GM18526 (cell line): ENCODE measurements around the gene TPPP3.

ENCODE experiments used
- POLR2A ChIP-seq: IDR thresholded peaks from 3 replicates; pipeline ENCODE4 v1.6.1; 2011; ENCODE audit not compliant: insufficient read length; ENCODE audit errors: extremely low read depth

The TPPP3 gene

DNA sequence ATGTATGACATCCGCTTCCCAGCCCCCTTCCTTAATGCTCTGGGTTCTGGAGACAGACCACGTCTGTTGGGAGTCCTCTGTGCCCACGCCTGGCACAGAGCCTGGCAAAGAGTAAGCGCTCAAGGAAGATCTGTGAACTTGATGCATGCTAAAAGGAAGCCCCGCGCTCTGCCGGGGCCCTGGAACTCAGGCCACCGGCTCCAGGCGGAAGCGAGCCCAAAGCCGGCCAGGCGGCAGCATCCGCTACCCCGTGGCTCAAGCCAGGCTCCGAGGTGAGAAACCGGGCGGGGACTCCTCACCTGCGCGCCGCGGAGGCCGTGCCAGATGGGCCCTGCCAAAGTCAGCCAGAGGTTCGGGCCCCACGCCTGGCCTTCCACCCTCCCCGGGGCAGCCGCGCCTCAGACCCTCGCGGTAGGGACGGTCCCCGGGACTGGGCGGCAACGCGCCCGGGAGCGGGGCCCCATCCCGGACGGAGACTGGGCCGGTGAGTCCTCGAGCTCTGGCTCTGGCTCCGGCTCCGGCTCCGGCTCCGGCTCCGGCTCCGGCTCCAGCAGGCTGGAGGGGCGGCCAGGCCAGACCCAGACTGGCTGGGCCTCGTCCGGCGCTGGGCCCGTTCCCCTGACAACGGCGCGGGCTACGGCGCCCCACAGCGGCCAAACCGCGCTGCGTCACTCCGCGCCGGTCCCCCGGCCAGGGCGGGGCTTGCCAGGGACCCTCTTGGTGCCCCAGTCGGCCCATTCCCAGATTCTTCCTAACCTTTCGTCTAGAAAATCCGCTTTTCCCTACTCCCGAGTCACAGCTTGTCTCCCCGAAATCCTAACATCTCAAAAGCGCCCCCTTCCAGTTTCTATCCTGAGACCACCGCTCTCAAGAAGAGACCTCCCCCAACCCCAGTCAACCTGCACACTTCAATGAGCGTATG is 22.8 kb upstream of the TPPP3 start, which contains the start of gene ZDHHC1:
TSS of gene ZDHHC1 (minus strand) at position 606 of the 922 bp plus-strand sequence. CDS start 8,702 bp downstream, outside the sequence.
- TF ChIP-seq POLR2A = no peak

DNA sequence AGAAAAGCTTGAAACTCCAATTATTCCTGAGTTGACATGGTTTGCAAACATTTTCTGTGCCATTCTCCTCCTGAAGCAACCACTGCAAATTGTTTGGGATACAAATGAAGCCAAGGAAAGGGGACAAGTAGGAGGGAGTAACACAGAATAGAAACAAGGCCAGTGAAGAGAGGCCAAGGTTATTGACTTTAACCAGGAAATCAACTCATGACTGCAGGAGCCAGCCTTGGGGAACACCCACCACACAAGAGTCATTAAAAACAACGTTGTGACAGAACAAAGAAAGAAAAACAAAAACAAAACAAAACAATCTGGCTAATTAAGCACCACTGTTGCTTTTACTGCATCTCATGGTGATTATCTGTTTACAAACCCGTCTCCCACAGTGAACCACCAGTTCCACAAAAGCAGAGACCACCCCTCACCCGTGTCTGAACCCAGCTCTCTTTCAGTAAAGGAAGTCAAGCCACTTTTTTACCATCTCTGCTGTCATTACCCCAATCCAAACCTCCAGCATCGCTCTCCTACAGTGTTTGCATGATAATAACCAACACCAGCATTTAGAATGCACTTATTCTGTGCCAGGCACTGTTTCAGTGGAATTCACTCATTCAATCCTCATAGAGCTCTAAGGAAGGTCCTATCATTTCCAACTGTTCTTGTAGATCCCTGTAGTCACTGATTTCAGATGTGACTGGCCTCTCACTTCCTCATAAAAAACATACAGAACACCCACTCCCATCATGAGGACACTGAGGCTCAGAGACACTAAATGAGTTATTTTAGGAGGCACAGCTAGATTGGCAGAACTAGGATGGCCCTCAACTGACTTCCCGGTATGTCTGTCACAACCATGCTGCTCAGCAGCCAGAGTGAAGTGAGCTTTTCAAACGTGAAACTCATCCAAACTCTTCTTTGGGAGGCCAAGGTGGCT is 20.9 kb upstream of the TPPP3 start:
- TF ChIP-seq POLR2A = no peak

DNA sequence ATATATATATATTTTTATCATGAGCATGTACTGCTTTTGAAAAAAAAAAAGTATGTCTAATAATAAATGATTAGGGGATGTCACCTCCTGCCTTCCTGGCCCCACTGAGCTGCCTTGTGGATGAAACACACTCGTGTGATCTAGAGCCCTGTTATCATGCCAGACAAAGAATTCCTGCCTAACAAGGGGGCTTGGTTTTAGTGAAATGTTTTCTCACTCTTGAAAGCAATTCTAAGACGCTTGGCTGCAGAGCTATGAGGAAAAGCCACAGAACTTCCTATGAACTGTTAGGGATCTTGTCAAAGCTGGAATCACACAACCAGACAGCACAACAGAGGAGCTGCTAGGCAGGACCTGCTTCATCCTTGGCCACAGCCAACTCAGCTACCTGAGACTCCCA is 19.0 kb upstream of the TPPP3 start:
- TF ChIP-seq POLR2A = no peak

DNA sequence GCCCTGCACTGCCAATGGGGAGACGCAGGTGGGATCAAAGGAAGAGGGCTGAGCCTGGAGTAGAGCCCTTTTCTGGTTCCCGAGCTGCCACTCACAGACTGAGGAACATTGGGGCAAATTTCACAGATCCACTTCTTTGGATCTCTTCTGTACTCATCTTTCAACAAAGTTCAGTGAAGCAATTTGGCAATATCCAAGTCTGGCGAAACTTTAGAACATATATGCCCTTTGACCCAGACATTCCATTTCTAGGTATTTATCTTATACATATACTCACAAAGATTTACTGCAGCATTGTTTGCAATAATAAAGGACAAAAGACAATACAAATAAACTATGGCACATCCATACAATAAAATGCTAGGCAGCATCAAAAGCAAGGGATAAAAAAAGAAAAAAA is 18.0 kb upstream of the TPPP3 start:
- TF ChIP-seq POLR2A = no peak

DNA sequence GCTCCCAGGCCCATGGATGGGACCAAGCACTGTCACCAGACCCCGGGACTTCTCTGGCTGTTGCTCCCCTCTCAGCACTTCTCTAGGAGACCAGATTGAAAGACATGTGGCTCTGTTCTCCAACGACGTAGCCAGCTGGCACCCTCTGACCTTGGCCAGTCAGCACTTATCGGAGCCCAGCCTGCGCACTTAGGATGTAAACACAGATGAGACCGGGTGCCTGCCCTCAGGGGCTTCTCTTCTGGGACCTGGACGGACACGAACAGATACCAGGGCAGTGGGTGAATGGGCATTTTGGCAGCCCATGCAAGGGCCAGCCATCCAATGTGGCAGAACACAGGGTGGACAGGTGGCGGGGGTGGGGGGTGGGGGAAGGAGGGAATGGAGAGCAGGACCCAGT is 16.3 kb upstream of the TPPP3 start:
- no peak for TF ChIP-seq POLR2A

DNA sequence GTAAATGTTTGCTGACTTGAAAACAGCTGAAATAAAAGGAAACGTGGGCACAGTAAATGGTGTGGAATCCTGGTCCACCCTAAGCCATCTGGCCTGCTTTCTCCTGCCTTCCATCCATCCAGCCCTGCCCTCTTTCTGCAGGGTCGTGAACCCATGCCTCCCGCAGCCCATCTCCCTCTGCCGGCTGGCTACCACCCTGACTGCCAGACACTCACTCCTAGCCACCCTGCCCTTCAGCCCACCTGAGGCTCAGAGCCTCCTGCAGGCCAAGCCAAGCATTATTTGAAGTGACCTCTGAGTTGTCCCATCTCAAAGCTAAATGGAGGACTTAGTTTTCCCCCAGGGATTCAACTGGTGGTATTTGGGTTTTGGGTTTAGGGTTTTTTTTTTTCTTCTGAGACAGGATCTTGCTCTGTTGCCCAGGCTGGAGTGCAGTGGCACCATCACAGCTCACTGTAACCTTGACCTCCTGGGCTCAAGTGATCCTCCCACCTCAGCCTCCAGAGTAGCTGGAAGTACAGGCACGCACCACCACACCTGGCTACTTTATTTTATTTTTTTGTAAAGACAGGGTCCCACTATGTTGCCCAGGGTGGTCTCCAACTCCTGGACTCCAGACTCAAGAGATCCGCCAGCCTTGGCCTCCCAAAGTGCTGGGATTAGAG is 14.6 kb upstream of the TPPP3 start:
- TF ChIP-seq POLR2A = no peak

DNA sequence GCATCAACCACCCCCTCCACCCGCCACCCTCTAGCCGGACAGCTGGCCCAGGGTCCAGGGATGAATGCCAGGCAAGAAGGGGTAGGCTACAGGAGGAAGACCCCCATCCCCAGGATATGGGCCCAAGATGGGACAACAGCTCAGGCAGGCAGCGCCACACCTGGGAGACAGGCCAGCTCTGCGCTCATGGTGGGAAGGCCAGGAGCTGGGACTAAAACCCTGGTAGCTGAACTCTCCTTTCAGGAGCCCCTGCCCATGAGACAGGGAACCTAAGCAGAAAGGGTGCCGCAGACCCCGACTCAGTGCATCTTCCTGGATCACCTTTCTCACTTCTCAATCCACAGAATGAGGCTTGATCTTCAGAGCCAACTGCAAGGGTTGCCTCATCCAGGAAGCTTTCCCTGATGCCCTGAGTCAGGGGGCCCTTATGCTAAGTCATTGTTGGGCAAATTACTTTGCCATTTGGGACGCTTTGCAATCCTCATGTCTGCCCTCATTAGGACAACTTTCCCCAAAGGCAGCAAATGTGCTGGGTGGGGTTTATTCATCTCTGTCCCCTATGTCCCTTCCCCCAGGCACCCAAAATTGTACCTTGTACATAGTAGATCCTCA is 14.0 kb upstream of the TPPP3 start:
- no peak for TF ChIP-seq POLR2A

DNA sequence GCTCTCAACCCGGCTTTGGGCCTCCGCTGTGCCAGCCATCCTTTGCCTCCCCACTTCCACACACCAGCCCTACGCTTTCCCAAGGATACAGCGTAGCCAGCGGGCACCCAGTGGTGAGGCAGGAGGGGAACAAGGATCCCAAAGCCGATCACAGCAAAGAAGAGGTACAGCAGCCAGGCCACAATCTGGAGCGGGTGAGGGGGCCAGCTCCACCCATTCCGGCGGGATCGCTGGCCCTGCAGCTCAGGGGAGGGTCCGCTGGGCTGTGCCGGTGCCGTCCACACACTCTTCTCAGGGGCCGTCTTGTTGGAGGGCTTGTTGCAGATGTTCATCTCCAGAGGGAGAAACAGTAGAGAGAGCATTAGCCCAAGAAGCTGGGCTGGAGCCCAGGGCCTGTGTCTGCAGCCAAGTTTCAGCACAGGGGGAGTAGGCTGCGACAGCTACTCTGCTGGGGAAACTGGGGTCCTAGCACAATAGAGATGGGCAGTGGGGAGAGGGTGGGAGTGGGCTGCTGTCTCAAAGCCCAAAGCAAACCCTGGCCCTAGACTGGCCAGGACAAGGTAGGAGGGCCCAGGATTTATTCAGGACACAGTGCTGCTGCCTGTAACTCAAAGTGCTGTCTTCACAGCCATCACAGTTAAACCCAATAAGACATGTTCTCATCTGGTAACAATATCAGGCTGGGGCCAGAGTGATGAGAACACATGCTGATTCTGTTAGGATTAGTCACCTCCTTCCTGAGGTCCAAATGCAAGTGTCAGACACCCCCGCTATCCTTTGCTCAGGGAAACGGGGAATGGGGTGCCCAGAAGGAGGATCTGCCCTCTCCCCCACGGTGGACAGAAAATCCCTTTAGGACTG is 13.0 kb upstream of the TPPP3 start:
- TF ChIP-seq POLR2A = no peak

DNA sequence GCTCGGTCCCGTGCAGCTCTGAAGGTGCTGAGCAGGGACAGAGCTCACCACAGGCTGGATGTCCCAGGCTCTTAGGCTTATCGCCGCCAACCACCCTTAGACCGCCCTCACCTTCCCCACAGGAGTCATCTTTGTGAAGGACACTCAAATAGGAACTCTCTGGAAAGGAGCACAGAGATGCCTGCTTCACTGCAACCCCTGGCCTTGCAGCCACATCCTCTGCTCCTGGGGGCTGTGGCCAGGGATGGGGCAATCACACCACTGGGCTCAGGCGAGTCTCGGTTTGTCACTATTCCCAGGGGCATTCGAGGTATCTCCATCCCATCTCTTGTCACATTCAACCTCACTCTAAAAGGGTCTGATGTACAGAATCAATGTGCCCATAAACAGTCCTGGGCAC is 12.0 kb upstream of the TPPP3 start:
- no peak for TF ChIP-seq POLR2A

DNA sequence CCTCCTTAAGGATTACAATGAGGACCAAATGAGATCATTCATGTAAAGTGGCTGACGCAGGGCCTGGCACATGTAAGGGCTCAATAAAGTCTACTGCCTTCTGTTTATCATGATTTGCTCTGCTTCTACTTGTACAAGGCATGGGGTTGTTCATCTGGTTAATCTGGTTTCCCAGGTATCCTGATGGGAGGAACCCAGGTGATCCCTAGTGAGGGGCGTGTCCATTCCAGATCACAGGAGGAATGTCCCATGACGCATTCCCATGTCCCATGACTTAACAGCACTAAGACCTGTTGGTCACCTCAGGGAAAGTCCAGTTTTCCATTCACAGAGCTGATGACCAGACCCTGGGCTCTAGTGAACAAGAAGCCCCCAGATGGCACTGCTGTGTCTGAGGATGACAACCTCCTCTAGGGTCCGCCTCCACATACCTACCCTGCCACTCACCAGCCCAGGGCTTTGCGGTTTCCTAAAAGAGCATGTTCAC is 11.5 kb upstream of the TPPP3 start:
- TF ChIP-seq POLR2A = no peak

DNA sequence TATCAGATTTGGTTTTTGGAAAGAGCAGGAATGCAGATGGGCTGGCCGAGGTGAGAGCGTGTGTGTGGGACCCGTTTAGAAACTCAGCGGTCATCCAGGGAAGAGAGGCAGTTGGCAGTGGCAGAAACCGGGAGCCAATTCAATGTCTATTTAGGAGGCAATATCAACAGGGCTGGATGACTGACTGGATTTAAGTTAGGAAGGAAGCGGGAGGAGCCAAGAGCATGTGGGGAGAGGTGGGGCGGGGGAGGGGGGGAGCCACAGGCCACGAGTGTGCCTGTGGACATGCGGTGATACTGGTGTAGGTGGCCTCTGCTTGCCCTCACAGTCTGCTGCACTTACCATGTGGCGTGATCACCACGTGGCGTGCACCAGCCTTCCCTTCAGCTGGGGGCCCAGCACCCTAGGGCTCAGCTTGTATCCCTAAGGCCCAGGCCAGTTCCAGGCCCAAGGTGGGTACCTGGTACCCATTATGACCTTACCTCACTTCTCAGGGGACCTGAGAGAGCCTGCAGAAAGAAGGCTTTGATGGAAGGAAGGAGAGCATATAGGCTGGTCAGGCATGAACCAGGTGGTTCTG is 10.8 kb upstream of the TPPP3 start:
- no peak for TF ChIP-seq POLR2A

DNA sequence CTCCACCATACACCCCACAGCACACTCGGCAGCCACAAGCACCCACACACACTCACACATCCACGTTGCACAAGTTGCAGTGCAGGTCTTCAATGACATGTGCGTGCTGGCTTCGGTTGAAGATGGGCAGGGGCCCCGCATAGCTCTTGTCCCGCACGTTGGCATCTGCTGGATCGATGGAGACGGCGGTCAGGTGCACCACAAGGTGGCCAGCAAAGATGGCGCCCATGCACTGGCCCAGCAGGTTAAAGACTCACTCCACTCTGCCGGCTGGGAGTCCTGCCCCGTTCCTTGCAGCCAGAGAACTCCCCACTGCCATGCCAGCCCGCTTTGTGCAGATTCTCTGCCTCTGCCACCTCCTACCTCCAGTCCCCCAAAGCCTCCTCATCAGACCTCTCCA is 7.6 kb upstream of the TPPP3 start:
- TF ChIP-seq POLR2A = no peak

DNA sequence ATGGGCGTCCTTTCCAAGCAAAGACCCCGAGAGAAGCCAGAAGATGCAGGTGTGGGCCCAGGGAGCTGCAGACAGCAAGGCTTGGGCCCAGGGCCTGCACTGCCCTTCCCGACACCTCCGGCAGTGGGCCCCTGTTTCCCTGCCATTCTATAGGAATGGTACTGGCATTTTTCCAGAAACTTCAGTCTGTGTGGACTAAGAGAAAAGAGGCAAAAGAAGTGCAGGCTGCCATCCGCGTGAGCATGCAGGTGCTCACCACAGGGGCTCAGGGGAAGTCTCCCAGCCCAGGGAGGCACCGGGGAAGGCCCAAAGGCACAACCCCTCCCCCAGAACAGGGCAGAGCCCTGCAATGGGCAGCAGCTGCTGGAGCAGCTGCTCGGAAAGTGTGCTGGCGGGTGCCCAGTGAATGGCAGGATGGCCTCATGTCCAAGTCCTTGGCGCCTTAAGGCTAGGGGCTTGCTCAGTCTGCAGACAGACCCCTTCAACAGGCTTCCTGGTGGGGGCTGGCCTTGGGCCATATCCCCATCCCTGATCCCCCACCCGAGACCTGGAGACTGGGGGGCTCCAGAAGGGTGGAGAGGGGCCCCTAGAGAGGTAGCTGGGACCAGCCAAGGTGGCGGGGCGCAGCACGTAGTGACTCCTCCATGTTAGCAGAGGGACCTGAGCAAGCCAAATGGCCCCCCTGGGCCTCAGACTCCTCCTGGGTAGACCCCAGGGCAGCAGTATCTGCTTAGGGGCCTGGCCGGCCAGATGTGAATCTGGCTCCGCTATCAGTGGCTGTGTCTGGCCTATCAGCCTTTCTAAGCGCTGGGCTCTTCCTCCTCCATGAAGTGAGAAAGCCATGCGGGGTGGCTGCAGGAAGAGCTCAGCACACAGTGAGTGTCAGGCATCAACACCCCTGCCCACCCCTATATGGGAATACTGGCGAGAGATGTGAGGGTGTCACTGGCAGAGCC is 6.7 kb upstream of the TPPP3 start:
- no peak for TF ChIP-seq POLR2A
